Dedifferentiated amniotic fluid mesenchymal stem cell (primary cell): ENCODE results near the gene THBS3.
"Not testable (repeated sequence)": the region's sequence is repeated elsewhere in the genome, so short reads cannot be mapped to it uniquely, and the experiment has no call there.

Experiments
- DNase-seq: peaks from one replicate; pipeline ENCODE4 v3.0.0-alpha.2; 2016; ENCODE audit errors: extremely low spot score

Gene THBS3

DNA sequence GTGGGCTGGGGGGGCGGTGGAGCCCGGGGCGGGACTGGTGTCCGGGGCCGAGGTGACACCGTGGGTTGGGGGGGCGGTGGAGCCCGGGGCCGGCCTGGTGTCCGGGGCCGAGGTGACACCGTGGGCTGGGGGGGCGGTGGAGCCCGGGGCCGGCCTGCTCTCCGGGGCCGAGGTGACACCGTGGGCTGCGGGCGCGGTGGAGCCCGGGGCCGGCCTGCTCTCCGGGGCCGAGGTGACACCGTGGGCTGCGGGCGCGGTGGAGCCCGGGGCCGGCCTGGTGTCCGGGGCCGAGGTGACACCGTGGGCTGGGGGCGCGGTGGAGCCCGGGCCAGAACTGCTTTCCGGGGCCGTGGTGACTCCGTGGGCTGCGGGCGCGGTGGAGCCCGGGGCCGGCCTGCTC lies 17.8 kb downstream of the THBS3 start:
- DNase-seq, result not testable (repeated sequence)

DNA sequence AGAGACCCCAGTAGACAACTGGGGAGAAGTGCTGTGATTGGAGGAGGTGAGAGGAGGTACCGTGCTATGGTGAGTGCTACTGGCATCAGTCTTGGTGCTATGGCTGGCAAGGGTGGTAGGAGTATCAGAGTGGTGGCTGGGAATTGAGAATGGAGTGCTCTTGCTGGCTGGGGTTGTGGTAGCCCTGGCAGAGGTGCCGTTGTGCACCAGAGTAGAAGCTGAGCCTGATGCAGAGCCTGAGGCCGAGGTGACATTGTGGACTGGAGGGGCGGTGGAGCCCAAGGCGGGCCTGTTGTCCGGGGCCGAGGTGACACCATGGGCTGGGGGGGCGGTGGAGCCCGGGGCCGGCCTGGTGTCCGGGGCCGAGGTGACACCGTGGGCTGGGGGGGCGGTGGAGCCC lies 19.4 kb downstream of the THBS3 start:
- DNase-seq, result no peak

DNA sequence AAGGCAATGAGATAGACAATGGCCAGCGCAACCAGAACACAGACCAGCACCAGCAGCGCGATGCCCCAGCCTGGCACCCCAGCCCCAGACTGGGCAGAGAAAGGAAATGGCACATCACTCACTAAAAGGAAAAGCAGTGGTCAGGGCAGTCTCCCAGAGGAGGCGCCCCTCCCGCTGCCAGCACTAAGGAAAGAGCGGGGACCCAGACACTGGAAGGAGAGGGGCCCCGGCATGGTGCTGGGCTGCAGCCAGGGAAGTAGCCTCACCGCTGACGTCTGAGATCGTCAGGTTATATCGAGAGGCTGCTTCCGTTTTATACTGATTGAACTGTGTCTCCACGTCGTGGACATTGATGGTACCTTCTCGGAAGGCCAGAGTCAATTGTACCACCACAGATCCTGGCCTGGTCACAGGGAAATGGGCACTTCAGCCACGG lies 20.2 kb downstream of the THBS3 start:
- no peak for DNase-seq

DNA sequence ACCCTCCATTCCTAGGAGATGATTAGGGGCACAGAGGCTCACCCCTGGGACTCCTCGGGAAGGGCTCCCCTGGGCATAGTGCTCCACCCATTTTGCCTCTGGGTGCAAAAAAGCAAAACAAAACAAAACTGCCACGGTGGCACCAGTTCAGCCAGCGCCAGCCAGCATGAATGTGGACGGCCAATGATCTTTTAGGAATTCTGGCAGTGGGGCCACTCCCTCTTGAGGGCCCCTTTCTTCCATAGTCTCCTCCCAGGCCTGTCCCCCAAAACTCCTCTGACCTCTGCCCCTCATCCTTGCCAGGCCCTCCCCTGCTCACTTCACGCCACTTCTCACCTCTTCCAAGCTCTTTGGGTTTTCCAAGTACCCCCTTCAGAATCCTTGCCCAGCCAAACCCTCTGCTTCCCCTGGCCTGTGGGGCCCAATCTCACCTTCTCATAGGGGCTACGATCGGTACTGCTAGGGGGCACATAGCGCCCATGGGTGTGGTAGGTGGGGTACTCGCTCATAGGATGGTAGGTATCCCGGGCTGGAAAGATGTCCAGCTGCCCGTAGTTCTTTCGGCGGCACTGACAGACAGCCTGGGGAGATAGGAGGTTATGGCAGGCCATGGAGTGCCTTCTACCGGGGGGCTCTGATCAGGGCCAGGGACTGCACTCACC lies 20.8 kb downstream of the THBS3 start:
- no peak for DNase-seq

DNA sequence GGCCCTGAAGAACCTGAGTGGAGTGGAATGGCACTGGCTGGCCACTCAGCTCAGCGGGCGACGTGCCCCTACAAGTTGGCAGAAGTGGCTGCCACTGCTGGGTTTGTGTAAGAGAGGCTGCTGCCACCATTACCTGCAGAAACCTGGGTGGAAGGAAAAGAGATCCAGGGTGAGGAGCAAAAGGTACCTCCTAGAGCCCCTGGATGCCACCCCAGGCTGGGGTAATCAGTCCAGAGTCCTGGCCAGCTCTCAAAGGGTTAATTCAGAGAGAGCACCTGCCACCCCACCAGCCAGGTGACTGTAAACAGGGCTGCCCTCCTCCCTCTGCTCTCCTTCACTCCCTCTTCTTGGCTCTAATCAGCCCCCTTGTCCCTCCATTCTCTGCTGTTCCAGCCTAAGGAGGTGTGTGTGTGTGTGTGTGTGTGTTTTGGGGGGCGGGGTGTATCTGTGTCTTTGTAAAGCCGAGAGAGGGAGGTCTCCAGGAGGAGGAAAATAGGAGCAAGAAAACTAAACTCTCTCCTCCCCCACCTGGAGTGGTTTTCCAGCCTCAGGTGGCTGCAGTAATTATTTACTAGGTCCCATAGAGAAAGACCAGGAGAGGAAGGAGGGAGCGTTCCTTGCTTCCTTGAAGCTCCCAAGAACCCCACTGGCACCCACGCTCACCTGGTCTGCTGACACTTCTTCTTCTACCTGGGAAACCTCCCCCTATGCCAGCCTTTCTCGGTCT lies 21.5 kb downstream of the THBS3 start:
- no peak for DNase-seq

DNA sequence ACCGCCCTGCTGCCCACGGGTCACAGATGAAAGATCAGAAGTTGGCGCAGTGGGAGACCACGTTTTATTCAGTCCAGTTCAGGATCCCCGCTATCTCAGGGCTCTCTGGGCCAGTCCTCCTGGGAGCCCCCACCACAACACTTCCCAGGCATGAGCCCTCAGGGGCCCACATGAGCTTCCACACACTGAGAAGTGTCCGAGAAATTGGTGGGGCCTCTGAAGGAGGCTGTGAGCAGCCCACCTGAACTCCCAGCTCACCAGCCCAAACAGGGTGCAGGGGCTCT lies 22.0 kb downstream of the THBS3 start:
- DNase-seq, result no peak

DNA sequence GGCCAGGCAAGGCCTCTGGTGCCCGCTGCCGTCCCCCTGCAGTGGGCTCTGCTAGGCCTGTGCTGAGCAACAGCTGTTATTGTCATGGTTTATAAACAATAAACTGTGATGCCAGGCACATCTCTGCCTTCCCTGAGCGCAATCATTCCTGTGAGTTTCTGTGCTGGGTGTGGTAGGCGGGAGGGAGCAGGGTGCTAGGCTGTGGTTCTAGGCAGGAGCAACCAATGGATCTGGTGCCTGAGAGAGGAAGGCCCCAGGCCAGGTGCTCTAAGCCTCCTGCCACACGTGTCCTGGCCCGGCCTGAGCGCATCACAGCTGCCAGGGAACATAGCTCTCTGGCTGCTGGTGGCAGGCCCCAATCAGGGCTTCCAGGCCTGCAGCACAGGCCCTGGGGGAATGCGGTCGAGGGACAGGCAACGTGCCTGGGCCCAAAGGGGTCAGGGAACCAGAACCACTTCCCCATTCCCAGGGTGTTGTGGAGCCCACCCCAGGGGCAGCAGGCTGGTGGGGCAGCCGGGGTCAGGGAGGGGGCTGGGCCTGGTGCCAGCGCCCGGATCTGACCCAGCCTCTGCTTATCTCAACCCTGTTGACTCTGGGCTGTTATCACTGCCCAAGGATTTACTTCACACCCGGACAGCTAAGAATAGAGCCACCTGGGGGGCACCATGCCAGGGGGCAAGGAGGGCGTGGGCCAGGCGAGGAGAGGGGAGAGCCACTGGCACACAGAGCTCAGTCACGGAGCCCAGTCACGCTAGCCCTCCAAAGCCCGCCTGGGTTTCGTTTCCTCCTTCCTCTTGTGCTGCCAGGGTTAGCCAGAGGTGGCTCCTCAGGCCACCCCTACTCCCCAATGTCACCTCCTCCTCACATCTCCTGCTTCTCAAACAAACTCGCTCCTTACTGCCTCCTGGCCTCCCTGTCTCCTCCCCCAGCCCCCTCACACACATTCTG lies 22.6 kb downstream of the THBS3 start:
- DNase-seq, result no peak

DNA sequence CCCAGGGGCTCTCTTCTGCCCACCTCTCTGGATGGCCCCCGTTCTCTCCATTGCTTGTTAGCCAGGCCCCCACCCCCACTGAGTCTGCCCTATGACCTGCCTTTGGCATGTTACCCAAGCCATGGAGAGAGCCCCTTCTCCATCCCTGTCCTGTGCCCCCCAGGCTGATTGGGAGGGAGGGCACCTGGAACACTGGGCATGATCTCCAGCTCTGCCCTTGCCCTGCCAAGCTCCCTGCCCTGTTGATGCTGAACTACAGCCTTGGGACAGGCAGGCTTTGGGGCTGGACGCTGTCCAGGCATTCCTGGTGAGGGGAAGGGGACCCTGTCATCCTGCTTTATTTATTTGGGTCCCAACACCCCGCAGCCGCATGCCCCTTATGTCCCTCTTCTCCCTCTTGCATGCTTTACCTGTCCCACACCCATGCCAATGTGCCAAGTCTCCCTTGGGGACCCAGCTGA lies 23.3 kb downstream of the THBS3 start:
- DNase-seq, result no peak

DNA sequence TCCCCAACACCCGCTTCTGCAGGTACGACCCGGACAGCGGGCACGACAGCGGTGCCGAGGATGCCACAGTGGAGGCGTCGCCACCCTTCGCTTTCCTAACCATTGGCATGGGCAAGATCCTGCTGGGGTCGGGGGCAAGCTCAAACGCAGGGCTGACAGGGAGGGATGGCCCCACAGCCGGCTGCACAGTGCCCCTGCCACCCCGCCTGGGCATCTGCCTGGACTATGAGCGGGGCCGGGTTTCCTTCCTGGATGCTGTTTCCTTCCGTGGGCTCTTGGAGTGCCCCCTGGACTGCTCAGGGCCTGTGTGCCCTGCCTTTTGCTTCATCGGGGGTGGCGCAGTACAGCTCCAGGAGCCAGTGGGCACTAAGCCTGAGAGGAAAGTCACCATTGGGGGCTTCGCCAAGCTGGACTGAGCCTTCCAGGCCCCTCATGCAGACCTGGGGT lies 23.9 kb downstream of the THBS3 start:
- no peak for DNase-seq

DNA sequence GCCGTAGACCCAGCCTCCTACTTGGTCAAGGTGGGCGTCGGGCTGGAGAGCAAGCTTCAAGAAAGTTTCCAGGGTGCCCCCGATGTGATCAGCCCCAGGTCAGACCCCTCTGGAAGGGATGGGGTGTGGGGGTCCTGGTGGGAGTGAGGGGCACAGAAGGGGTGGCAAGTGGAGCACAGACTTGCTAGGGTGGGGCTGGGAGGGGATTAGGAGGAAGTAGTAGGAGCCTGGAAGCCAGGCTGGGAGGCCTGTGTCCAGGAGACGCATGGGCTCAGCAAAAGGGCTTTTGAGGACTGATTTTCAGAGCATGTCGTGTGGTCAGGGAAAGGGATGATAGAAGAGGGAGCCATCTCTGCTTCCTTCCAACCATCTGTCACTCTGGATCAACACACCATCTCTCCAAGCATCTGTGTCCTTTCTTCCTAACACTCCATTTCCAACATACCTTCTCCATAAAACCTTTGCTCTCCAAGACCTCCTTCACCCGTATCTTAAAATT lies 25.6 kb downstream of the THBS3 start:
- DNase-seq, result no peak

DNA sequence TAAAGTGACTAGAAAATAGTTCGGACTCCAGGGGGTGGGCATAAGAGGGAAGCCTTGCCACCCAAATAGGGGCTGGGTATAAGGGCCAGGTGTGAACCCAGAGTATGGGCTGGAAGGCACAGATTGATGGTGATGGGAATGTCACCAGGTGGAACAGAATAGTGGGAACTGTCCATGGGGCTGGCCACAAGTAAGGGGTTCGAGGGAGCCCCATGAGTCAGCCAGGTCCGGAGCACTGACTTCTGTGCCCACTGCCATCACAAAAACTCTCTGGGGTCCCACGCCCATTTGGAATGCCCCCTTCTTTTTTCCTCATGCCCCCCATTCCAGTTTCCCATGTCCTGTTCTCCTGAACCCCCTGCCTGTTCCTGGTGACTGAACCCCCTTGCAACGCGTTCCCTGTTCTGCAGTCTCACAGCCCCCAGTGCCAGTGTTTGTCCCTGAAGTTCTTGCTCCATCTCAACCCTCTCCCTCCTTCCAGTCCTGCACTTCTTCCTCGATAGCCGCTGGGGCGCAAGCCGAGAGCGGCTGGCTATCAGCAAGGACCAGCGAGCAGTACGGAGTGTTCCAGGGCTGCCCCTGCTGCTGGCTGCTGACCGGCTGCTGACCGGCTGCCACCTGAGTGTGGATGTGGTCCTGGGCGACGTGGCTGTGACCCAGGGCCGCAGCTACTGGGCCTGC lies 26.2 kb downstream of the THBS3 start:
- DNase-seq, result no peak

DNA sequence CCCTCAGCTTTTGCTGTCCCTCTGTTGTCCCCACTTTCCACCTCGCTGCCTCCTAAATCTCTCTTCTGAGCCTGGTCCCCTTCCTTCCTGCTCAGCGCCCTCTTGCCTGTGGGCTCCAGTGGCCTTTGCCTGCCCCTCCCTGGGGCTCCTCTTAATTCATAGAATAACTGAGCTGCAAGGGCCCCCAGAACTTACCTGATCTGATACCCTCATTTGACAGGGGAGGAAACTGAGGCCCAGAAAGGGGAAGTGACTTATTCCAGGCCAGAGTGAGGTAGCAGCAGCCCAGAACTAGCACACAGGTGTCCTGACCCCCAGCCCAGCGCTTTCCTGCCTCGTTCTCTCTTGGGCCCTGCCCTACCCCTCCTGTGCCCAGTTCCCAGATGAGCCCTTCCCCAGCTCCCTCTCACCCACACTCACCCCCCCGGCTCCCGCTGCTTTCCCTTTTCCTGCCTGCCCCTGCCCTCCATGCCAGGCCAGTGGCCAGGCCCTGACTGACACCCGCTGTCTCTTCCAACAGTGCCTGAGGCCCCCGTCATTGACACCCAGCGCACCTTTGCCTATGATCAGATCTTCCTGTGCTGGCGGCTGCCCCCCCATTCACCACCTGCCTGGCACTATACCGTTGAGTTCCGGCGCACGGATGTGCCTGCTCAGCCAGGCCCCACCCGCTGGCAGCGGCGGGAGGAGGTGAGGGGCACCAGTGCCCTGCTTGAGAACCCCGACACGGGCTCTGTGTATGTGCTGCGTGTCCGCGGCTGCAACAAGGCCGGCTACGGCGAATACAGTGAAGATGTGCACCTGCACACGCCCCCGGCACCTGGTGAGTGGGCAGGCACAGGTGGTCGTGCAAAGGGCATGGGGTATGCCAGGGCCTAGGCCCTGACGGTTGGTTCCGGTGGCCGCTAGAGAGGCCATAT lies 28.3 kb downstream of the THBS3 start:
- no peak for DNase-seq

DNA sequence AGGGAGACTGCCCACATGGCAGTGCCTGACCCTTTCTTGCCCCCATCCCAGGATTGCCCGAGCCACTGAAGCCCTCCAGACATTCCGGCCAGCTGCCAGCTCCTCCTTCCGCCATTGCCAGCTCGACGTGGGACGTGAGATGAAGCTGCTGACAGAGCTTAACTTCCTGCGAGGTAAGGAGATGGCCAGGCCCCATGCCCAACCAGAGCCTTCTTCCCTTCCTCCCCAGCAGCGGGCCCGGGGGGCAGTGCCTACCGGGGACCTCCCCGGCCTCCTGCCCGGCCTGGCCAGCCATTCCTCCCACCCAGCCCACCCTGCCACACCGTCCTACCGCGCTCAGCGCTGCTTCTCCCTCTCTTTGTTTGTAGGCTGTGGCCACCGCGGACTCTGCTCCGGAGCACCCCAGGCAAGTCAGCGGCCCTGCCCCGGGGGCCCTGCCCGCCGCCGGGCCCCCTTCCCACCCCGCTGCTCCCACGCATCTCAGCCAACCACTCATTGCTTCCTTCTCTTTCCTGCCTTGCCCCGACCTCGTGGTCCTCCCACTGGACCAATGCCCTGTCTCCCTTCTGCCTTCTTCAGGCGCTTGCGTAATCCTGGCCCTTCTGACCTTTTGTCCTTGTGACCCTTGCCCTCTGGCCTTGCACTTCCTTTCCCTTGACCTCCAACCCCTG lies 29.1 kb downstream of the THBS3 start:
- DNase-seq, result no peak

DNA sequence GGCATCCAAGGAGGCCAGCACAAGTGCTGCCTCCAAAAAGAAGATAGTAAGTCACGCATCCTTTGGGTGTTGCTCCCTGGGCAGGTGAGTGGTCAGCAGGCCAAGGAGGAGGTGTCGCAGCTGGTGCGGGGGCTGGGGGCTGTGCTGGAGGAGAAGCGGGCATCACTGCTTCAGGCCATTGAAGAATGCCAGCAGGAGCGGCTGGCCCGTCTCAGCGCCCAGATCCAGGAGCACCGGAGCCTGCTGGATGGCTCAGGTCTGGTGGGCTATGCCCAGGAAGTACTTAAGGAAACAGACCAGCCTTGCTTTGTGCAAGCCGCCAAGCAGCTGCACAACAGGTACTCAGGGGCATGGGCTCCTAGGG lies 29.8 kb downstream of the THBS3 start:
- no peak for DNase-seq

DNA sequence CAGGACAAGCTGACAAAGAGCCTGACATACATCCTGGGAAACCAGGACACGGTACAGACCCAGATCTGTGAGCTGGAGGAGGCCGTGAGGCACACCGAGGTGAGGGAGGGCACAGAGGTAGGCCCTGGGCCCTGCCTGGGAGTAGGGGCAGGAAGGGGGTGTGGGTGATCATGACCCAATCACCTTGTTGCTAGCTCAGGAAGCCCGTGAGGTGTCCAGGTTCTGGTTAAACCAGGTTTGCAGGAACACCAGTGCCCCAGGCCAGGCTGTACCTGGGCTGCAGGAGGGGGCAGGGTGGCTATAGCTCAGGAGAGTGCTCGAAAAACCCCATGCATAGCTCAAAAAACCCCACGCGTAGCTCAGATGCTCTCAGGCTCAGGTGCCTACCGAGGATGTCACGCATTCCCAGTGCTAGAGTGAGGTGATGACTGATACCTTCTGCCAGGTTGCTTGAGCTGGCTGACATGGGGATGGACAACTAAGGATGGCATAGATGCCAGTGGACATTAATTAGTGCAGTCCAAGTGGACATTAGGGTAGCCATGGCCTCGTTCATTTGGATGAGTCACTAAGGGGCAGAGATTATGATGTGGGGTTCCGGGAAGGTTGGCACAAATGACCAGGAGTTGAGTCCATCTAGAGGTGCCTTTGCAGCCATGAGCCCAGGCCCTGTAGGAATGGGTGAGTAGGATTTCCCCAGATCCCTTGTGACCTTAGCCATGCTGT lies 30.3 kb downstream of the THBS3 start:
- DNase-seq, result no peak

DNA sequence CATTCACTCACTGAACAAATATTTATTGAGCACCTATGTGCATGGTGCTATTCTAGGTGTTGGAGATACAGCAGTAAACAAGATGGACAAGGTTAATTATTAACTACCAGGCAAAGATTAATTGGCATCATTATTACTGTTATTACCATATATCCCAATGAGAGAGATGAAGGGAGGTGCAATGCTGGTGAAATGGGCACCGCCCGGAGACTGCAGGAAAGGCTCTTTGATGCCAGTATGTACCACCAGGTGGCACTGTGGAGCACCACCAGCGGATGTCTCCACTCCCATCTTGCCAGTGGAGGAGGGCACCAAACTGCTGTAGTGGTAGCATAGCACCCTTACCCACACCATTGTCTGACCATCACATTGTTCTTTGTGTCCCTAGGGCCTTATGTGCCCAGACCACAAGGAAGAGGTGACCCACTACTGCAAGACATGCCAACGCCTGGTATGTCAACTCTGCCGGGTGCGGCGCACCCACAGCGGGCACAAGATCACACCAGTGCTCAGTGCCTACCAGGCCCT lies 31.1 kb downstream of the THBS3 start:
- DNase-seq, result peak; percentile 74

DNA sequence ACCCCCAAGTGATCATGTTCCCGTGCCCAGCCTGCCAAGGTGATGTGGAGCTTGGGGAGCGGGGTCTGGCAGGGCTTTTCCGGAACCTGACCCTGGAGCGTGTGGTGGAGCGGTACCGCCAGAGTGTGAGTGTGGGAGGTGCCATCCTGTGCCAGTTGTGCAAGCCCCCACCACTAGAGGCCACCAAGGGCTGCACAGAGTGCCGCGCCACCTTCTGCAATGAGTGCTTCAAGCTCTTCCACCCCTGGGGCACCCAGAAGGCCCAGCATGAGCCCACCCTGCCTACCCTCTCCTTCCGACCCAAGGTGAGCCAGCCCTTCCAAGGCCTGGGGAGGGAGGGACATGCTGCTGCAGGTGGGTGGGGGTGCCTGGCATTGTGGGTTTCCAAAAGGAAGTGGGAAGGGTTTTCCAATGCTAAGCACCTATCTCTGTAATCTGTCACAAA lies 31.7 kb downstream of the THBS3 start:
- DNase-seq, result no peak

DNA sequence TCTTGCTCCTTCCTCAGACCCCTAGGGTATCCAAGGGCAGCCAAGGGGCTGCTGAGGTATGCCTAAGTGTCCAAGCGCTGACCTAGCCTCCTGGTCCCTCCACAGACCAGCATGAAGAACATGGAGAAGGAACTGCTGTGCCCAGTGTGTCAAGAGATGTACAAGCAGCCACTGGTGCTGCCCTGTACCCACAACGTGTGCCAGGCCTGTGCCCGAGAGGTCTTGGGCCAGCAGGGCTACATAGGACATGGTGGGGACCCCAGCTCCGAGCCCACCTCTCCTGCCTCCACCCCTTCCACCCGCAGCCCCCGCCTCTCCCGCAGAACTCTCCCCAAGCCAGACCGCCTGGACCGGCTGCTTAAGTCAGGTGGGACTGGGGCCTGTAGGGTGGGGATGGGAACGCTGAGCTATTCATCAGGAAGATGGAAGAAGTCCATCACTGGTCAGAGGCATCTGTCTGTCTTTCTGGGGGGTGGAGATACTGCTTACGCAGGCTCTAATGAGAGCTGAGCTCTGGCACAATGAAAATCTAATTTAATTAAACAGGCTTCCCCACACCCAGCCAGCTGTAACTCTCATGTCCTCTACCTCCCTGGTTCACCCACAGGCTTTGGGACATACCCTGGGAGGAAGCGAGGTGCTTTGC lies 32.3 kb downstream of the THBS3 start:
- no peak for DNase-seq
